Measurements from ENCODE around the gene CNIH2. TPM values are rescaled to one million over a fixed set of nuclear protein-coding genes. Genes with fewer than 3 reads are reported as not detected.

CNIH2 gene
- total and polyA plus RNA-seq, 8 donors = 0.50 to 1.5 (median 0.80) TPM; not detected in 5

GRCh38 chr11:66311470-66311964 lies 33.5 kb downstream of the CNIH2 start:
- peak overlapping the region; percentile 46 to 56 (median 56) for H3K4me3 ChIP-seq
- 27 to 35% (median 31%) methylated on average over 25 to 26 of the region's 26 CpGs for WGBS, 5 donors
- TF ChIP-seq POLR2A (IDR thresholded peaks at IDR 0.05) (no peak), CTCF (IDR thresholded peaks at IDR 0.05) (peak in 1 of 7 experiments; percentile 87), POLR2AphosphoS5 (IDR thresholded peaks at IDR 0.05) (no peak)
- no peak for DNase-seq
- H3K27me3 ChIP-seq = peaks cover 0 to 4% (median 0%) of the 10 kb centered on the region in 3 donors
- no peaks in the 10 kb centered on the region for H3K36me3 ChIP-seq
- intact Hi-C loops (cut with DNase I; ENCODE audit: low total_unique reads) = loop anchor here (10.0 kb wide), 1 partner anchor 73 kb away; no protein-coding TSS in a partner anchor
- H3K4me1 ChIP-seq = peaks cover 23 to 43% (median 39%) of the 10 kb centered on the region in 4 donors
- no peaks in the 10 kb centered on the region for H3K9me3 ChIP-seq
- H3K27ac ChIP-seq = peak overlapping the region; percentile 84 to 94 (median 90)

GRCh38 chr11:66311965-66312548 lies 34.1 kb downstream of the CNIH2 start:
- Histone ChIP-seq H3K4me1 (peaks cover 29 to 49% (median 44%) of the 10 kb centered on the region in 4 donors), H3K27me3 (peaks cover 0 to 9% (median 0%) of the 10 kb centered on the region in 3 donors), H3K4me3 (peak overlapping the region; percentile 46 to 56 (median 56)), H3K9me3 (no peaks in the 10 kb centered on the region), H3K36me3 (no peaks in the 10 kb centered on the region), H3K27ac (peak overlapping the region; percentile 84 to 94 (median 90))
- TF ChIP-seq CTCF (IDR thresholded peaks at IDR 0.05) (peak in 4 of 7 experiments; percentile 74 to 96 (median 88)), POLR2AphosphoS5 (IDR thresholded peaks at IDR 0.05) (peak in 2 of 3 donors; percentile 25 to 44), POLR2A (IDR thresholded peaks at IDR 0.05) (no peak), EP300 (IDR thresholded peaks at IDR 0.05) (no peak)
- WGBS, 5 donors = 0 to 1% (median 0%) methylated on average over 25 to 44 of the region's 44 CpGs
- intact Hi-C loops (cut with DNase I; ENCODE audit: low total_unique reads) = loop anchor here (10.0 kb wide), 1 partner anchor 73 kb away; no protein-coding TSS in a partner anchor
- DNase-seq = peak; percentile 95 to 97

- H3K27me3 ChIP-seq = peaks cover 0 to 12% (median 0%) of the 10 kb centered on the region in 3 donors
- TF ChIP-seq POLR2AphosphoS5 (IDR thresholded peaks at IDR 0.05) (peak; percentile 10 to 50 (median 30)), POLR2A (IDR thresholded peaks at IDR 0.05) (no peak)
- peaks cover 36 to 56% (median 51%) of the 10 kb centered on the region in 4 donors for H3K4me1 ChIP-seq
- DNase-seq = peak; percentile 99 to 100
- WGBS, 5 donors = 1 to 8% (median 2%) methylated on average over 11 to 52 of the region's 52 CpGs
- H3K36me3 ChIP-seq = no peaks in the 10 kb centered on the region
- intact Hi-C loops (cut with DNase I; ENCODE audit: low total_unique reads) = loop anchor here (10.0 kb wide), 1 partner anchor 72 kb away; no protein-coding TSS in a partner anchor
- H3K27ac ChIP-seq = peak overlapping the region; percentile 84 to 94 (median 90)
- H3K4me3 ChIP-seq = peak overlapping the region; percentile 46 to 56 (median 56)
- H3K9me3 ChIP-seq = no peaks in the 10 kb centered on the region
Observed at GRCh38 chr11:66312549-66313320, 34.8 kb downstream of the CNIH2 start.

- 40 to 55% (median 53%) methylated on average over 28 to 38 of the region's 38 CpGs for WGBS, 5 donors
- intact Hi-C loops (cut with DNase I; ENCODE audit: low total_unique reads) = loop anchor here (10.0 kb wide), 1 partner anchor 71 kb away; no protein-coding TSS in a partner anchor
- Histone ChIP-seq H3K27ac (peak overlapping the region; percentile 80 to 94 (median 88)), H3K36me3 (no peaks in the 10 kb centered on the region), H3K4me1 (peaks cover 44 to 64% (median 59%) of the 10 kb centered on the region in 4 donors), H3K4me3 (peak overlapping the region; percentile 46 to 56 (median 56)), H3K27me3 (peaks cover 0 to 12% (median 0%) of the 10 kb centered on the region in 3 donors), H3K9me3 (no peaks in the 10 kb centered on the region)
- peak in 1 of 2 donors; percentile 91 for DNase-seq
- no peak for TF ChIP-seq POLR2AphosphoS5 (IDR thresholded peaks at IDR 0.05)
- TF ChIP-seq POLR2A (IDR thresholded peaks at IDR 0.05) = no peak
- TF ChIP-seq EP300 (IDR thresholded peaks at IDR 0.05) = no peak
- no peak for TF ChIP-seq CTCF (IDR thresholded peaks at IDR 0.05)
Observed at GRCh38 chr11:66313321-66314185, 35.6 kb downstream of the CNIH2 start.

All from stomach (tissue), 9 donors.